Panc1 (cell line): ENCODE measurements around the gene APOBEC2. TPM values are rescaled to one million over a fixed set of nuclear protein-coding genes. Genes with fewer than 3 reads are reported as not detected.

Source experiments
- ATAC-seq: fragments of 200-7000 bp; cut with Tn5 transposase; 2 replicates; pipeline ENCODE4 v1.9.1; 2020; ENCODE audit warnings: mild to moderate bottlenecking, moderate library complexity
- BruUV-seq: library from RNA; stranded (reverse); fragments of 400-500 nt; replicated peaks from 2 replicates; lab custom pipeline; 2021; lab: Mats Ljungman, UMichigan
- CTCF ChIA-PET: fragments of 300-600 bp; sonication (Branson Sonifier 250); formaldehyde crosslinking; loops from one replicate; lab custom pipeline; 2022; ENCODE audit warnings: antibody characterized with exemption; lab: Charles Lee
- POLR2A ChIA-PET: fragments of 300-600 bp; sonication (Branson Sonifier 250); formaldehyde crosslinking; loops from one replicate; lab custom pipeline; 2022; ENCODE audit warnings: antibody characterized with exemption; lab: Charles Lee
- DNase-seq: peaks from one replicate; pipeline ENCODE4 v3.0.0-alpha.2; 2010; ENCODE audit warnings: low read depth, low spot score
- H3K27ac ChIP-seq: 2 replicates; pipeline ENCODE4 v1.5.1; 2011; ENCODE audit warnings: mild to moderate bottlenecking, low read length, inconsistent platforms
- H3K27me3 ChIP-seq: fragments of 200-500 bp; sonication (Bioruptor generic); 2 replicates; pipeline ENCODE4 v1.6.0; 2014; ENCODE audit warnings: low read length, inconsistent platforms; ENCODE audit not compliant: control insufficient read depth, insufficient read depth
- H3K36me3 ChIP-seq: fragments of 200-500 bp; sonication (Bioruptor generic); 2 replicates; pipeline ENCODE4 v1.5.1; 2014; ENCODE audit warnings: inconsistent platforms, mild to moderate bottlenecking, low read length, moderate library complexity; ENCODE audit not compliant: control insufficient read depth, insufficient read depth
- H3K4me1 ChIP-seq: 2 replicates; pipeline ENCODE4 v1.5.1; 2011; ENCODE audit warnings: inconsistent platforms, mild to moderate bottlenecking, low read length, moderate library complexity; ENCODE audit not compliant: control insufficient read depth, insufficient read depth
- H3K4me3 ChIP-seq, 2 experiments: 2 replicates each; pipeline ENCODE4 v1.5.1; 2011 to 2012; ENCODE audit warnings: low read depth in 2 of 2, low read length in 2 of 2, mild to moderate bottlenecking in 2 of 2, inconsistent platforms in 1 of 2, moderate library complexity in 1 of 2
- H3K9me3 ChIP-seq: fragments of 200-500 bp; sonication (Bioruptor generic); 2 replicates; pipeline ENCODE4 v1.5.1; 2014; ENCODE audit warnings: low read depth, mild to moderate bottlenecking, inconsistent platforms, low read length, moderate library complexity; ENCODE audit not compliant: control insufficient read depth, insufficient read depth
- POLR2AphosphoS5 ChIP-seq: IDR thresholded peaks from 2 replicates; pipeline ENCODE4 v1.6.1; 2012; ENCODE audit warnings: mild to moderate bottlenecking, low read depth, low read length, moderate library complexity
- SIN3A ChIP-seq: IDR thresholded peaks from 2 replicates; pipeline ENCODE4 v1.6.1; 2012; ENCODE audit warnings: low read depth, mild to moderate bottlenecking, low read length, moderate library complexity, borderline replicate concordance; ENCODE audit not compliant: insufficient read depth
- TCF7L2 ChIP-seq: IDR thresholded peaks from 2 replicates; pipeline ENCODE4 v1.6.1; 2011; ENCODE audit warnings: mild to moderate bottlenecking, low read depth, low read length, inconsistent platforms
- in situ Hi-C: cut with HindIII; loops from 2 replicates; pipeline ENCODE4 v1.10.0; 2016; ENCODE audit warnings: low sequenced_read_pairs, low pct_unique_long_range_greater_than_20kb
- intact Hi-C: fragments of 100-400 bp; cut with micrococcal nuclease; formaldehyde crosslinking; loops from one replicate; pipeline ENCODE4 v1.10.0; 2022; ENCODE audit not compliant: unreplicated experiment
- total RNA-seq: library from RNA; stranded (reverse); gene quantifications from one replicate; pipeline ENCODE4 v1.2.1, GENCODE V29; 2021; ENCODE audit not compliant: unreplicated experiment
- TF ChIP-seq, protein P1 (sequence below): fragments of 450-650 bp; IDR thresholded peaks from 2 replicates; pipeline ENCODE4 v1.5.1; 2017; ENCODE audit warnings: mild to moderate bottlenecking
- TF ChIP-seq, protein P2 (sequence below), 2 experiments: IDR thresholded peaks; 2 replicates each; pipeline ENCODE4 v1.6.1; 2011 to 2012; ENCODE audit warnings: low read depth in 2 of 2, control low read depth in 1 of 2, low read length in 1 of 2, mild to moderate bottlenecking in 1 of 2, moderate library complexity in 1 of 2; ENCODE audit not compliant: insufficient read depth in 1 of 2

APOBEC2 gene
- total RNA-seq, 1 experiment from 2014 or later, result not detected

DNA sequence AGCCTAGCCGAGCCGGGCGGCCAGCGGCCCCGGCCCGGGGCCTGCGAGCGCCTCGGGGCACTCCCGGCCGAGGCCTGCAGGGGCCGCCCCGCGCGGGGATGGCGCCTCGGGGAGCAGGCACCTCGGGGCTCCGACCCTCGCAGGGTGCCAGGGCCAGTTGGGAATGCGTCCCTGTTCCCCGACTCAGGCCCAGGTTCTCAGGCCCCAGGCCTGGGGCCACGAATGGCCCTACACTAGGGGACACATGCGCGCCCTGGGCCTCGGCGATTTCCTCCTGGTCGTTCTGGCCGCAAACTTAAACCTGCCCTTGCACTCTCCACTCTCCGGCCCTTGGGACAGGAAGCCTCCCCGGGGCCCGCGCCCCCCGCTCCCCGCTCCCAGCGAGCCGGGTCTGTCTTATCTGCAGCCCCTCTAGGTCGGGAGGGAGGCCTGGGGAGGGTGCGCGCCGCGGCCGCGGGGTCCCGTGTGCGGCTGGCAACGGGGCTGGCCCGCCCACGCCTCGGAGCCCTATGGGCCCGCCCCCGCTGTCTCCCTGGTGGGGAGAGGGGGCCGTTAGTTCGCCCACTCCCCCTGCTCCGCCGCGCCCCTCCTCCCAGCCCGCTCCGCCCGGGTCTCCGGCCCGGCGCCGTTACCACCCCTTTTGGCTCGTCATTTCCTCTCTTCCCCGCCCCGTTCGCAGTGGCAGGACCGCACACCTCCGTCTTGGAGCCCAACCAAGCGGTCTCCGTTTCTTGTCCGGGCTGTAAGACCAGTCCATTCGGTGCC, 20.4 kb downstream of the APOBEC2 start:
- intact Hi-C loops (no loop called here), in situ Hi-C loops (no loop called here)
- Histone ChIP-seq H3K27me3 (no peaks in the 10 kb centered on the region), H3K4me3 (peak overlapping the region; percentile 96 to 97), H3K4me1 (peaks cover 17% of the 10 kb centered on the region), H3K36me3 (no peaks in the 10 kb centered on the region; the same call in 1 of the 2 replicates), H3K9me3 (no peaks in the 10 kb centered on the region), H3K27ac (peak overlapping the region; percentile 94)
- ATAC-seq (peak; percentile 40), DNase-seq (no peak)
- TF ChIP-seq, protein P1, sequence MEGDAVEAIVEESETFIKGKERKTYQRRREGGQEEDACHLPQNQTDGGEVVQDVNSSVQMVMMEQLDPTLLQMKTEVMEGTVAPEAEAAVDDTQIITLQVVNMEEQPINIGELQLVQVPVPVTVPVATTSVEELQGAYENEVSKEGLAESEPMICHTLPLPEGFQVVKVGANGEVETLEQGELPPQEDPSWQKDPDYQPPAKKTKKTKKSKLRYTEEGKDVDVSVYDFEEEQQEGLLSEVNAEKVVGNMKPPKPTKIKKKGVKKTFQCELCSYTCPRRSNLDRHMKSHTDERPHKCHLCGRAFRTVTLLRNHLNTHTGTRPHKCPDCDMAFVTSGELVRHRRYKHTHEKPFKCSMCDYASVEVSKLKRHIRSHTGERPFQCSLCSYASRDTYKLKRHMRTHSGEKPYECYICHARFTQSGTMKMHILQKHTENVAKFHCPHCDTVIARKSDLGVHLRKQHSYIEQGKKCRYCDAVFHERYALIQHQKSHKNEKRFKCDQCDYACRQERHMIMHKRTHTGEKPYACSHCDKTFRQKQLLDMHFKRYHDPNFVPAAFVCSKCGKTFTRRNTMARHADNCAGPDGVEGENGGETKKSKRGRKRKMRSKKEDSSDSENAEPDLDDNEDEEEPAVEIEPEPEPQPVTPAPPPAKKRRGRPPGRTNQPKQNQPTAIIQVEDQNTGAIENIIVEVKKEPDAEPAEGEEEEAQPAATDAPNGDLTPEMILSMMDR, result peak; percentile 29
- peak; percentile 70 for TF ChIP-seq POLR2AphosphoS5
- TF ChIP-seq, protein P2, sequence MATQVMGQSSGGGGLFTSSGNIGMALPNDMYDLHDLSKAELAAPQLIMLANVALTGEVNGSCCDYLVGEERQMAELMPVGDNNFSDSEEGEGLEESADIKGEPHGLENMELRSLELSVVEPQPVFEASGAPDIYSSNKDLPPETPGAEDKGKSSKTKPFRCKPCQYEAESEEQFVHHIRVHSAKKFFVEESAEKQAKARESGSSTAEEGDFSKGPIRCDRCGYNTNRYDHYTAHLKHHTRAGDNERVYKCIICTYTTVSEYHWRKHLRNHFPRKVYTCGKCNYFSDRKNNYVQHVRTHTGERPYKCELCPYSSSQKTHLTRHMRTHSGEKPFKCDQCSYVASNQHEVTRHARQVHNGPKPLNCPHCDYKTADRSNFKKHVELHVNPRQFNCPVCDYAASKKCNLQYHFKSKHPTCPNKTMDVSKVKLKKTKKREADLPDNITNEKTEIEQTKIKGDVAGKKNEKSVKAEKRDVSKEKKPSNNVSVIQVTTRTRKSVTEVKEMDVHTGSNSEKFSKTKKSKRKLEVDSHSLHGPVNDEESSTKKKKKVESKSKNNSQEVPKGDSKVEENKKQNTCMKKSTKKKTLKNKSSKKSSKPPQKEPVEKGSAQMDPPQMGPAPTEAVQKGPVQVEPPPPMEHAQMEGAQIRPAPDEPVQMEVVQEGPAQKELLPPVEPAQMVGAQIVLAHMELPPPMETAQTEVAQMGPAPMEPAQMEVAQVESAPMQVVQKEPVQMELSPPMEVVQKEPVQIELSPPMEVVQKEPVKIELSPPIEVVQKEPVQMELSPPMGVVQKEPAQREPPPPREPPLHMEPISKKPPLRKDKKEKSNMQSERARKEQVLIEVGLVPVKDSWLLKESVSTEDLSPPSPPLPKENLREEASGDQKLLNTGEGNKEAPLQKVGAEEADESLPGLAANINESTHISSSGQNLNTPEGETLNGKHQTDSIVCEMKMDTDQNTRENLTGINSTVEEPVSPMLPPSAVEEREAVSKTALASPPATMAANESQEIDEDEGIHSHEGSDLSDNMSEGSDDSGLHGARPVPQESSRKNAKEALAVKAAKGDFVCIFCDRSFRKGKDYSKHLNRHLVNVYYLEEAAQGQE (IDR thresholded peaks at IDR 0.05; ENCODE audit: insufficient read depth in 1 of 2, low read depth in 2 of 2, low read length in 1 of 2), result no peak
- BruUV-seq, result no TSS peak
- CTCF ChIA-PET, result no interaction called here
- POLR2A ChIA-PET, result no interaction called here

DNA sequence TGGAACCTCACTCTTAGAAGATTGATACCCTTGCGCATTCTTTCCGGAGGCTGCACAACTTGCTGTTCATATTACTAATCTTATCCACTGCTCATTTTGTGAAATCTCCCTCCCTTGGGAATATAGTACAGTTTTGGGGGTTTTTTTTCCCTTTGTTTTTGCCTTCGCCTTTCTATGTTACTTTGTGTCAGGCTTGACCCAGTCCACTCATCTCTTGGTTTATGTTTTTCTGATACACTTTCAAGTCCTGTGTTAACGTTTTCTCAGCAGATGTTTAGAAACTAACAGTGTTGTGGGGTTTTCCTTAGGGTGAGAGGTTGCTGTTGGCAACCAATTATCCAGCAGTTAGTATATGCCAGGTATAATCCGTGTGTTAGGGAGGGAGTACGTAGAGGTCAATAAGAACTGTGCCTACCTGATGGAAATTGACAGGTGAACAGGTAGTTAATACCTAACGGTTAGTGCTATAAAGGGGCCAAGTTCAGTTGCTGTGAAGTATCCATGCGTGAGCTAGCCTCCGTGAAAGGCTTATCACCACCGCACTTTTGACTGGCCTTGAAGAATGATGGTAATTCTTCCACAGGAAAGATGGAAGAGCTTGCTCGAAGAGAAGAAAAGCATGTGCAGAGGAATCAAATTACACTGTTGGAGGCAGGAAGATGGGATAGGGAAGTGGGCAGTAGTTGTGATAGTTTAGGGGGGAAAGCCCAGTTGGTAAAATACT, 21.1 kb downstream of the APOBEC2 start:
- DNase-seq, result no peak
- intact Hi-C loops (no loop called here), in situ Hi-C loops (no loop called here)
- Histone ChIP-seq H3K9me3 (no peaks in the 10 kb centered on the region), H3K27ac (peak overlapping the region; percentile 94), H3K4me3 (peak overlapping the region; percentile 96 to 97), H3K4me1 (peaks cover 17% of the 10 kb centered on the region), H3K27me3 (no peaks in the 10 kb centered on the region), H3K36me3 (peaks cover 5% of the 10 kb centered on the region)
- ATAC-seq, result no peak
- ChIA-PET CTCF (no interaction called here), POLR2A (interaction anchor here (0.9 kb wide), 1 partner anchor 11 kb away, joined by 10 read pairs; no protein-coding TSS in a partner anchor)
- TSS peak; percentile 84 for BruUV-seq
- TF ChIP-seq SIN3A, result no peak
- TF ChIP-seq, protein P1, result no peak
- TF ChIP-seq, protein P2 (IDR thresholded peaks at IDR 0.05; ENCODE audit: insufficient read depth in 1 of 2, low read depth in 2 of 2, low read length in 1 of 2), result no peak
- TF ChIP-seq TCF7L2, result no peak
- no peak for TF ChIP-seq POLR2AphosphoS5
